ENCODE data around the gene ERAL1.
"Not testable (repeated sequence)": the region's sequence is repeated elsewhere in the genome, so short reads cannot be mapped to it uniquely, and the experiment has no call there.

The ERAL1 gene

GRCh38 chr17:28900986-28901726 lies 46.3 kb downstream of the ERAL1 start:
- no peak for DNase-seq

GRCh38 chr17:28901866-28902818 lies 47.3 kb downstream of the ERAL1 start:
- peak; percentile 11 to 40 for DNase-seq

DNA sequence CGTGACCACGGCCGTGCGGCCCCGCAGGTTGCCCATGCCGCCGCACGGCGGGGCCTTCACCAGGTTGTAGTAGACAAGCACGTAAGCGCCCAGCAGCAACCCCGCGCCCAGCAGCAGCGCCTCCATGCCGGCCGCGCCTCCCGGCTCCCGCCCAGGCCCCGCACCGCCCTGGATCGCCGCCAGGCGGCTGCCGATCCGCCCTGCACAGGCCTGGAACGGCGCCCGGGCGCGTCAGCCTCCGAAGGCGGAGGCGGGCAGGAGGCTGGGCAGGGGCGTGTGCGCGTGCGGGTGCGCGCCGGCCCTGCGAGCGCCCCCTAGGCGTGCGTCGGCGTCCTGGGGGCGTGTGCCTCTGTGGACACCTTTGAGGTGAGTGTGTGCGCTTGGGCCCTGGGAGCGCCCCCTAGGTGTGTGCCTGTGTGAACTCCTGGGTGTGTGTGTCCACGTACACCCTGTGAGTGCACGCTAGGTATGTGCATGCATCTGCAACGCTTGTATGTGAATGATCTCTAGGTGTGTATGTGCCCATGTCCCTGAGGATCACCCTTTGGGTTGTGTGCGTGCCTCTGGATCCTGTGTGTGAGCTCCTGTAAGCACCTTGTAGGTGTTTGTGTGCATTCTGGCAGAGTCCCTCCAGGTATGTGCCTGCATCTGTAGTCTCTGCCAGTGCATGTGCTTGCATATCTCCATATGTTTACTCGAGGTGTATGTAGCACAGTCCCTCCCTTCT lies 48.2 kb downstream of the ERAL1 start, which contains the start of gene DHRS13:
Gene DHRS13, minus strand, starts transcription at position 261 of the 727 bp plus-strand sequence. Its CDS starts 135 bp downstream, at position 126.
- DNase-seq = peak; percentile 78 to 82

DNA sequence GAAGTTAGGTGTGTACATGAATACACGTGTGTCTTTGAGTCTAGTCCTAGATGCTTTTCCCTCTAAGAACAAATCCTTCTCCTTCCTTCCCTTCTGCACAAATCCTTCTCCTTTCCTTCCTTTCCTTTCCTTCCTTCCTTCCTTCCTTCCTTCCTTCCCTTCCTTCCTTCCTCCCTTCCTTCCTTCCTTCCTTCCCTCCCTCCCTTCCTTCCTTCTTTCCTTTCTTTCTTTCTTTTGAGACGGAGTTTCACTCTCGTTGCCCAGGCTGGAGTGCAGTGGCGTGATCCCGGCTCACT lies 48.7 kb downstream of the ERAL1 start:
- not testable (repeated sequence) for DNase-seq

DNA sequence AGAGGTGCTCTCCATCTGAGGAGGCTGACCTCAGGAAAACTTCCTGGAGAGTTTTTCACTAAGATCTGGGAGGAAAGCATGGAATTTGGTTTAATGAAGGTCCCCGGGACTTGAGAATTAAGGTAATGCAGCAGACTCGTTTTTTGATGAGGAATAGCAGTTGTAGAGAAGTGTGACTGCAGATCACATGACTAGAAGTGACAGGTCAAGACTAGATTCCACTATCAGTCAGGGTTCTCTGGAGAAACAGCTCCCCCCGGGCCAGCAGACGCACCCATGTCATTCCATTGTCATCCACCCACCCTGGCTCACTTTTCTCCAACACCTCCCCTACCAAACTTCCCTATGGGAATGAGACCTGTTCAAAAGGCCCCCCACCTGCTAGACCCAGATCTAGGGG lies 50.0 kb downstream of the ERAL1 start:
- DNase-seq = no peak

GRCh38 chr17:28906276-28906675 lies 51.5 kb downstream of the ERAL1 start:
- DNase-seq = no peak

DNA sequence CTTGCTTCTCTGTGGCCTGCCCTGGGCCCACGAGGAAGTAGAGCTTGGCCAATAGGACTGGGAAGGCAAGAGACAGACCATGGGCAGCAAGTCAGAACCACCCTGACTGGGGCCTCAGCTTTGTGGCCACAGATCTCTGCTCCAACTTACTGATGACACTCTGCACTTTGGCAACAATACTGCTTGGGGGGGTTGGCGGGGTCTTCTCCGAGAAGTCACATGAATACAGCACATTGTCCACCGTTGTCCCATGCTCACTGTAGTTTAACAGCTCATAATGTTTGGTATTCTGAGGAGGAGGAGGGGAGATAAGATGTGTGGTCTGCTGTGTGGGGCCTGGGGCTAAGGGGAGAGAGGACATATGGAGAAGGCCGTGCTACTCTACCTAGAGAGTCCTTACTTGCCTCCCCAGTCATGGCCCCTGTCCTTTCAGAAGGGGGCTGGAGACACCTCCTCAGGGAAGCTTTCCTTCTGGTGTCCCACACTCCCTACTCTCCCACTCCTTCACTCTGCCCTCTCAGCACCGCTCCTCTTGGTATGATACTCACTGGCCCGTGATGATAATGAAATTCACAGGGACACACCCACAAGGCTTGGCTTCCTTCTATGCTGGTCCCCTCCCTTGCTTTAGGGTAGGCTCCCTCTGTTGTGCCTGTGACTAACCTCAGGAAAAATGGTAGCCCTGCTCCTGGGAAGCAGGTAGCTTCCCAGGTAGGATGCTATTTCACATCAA lies 52.1 kb downstream of the ERAL1 start:
- no peak for DNase-seq

GRCh38 chr17:28907709-28908475 lies 53.1 kb downstream of the ERAL1 start:
- no peak for DNase-seq

DNA sequence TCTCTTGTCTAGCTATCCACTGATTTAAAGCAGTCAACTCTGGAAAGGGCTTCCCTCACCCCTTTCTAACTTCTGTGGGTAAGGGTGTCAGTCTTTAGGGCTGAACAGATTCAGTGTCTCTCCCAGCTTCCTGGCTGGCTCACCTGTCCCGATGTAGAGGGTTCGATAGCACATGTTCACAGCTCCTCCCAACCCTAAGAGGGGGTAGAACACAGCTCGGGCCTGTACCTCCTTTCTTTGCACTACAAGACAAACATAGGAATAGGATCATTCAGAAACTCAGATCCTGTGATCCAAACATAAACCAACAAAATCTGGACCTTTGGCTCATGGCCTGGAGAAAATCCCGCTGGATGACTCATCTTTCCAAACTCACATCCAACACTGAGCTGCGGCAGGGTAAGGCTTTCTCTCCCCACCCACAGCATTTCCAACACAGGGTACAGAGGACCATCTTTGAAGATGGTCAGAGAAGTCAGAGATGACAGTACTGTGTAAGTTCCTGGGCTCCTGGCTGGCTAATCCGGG lies 53.9 kb downstream of the ERAL1 start:
- no peak for DNase-seq

DNA sequence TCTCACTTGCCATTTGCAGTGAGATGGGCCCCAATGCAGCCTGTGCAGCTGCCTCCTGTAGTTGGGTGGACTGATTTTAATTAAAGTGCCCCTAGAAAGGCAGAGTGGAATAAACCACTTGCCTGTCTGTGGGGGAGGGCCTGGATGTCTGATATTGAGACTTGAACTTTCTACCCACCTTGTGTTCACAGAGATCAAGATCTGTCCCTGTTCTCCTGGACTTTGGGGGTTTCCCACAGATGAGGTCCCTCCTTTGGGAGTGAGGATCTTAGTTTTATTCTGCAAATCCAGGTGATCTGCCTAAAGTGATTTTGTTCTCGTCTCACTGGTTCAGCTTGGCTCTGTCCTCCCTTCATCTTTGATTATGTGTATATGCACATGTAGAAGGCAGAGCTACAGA lies 55.7 kb downstream of the ERAL1 start:
- DNase-seq = no peak

Data from Kasumi-1 (cell line).